ENCODE results near the gene FECH.
A peak's percentile ranks its signal among the peaks of the same experiment; 100 is the strongest.
"Not testable (repeated sequence)": the region's sequence is repeated elsewhere in the genome, so short reads cannot be mapped to it uniquely, and the experiment has no call there.

FECH gene

GRCh38 chr18:57586251-57587049, at the start of gene FECH:
FECH (minus strand) TSS chr18:57586702; CDS start chr18:57586620, 82 bp downstream.
- peak; percentile 20 for DNase-seq (ENCODE audit: low read depth)

GRCh38 chr18:57635003-57635822, 48.7 kb upstream of the FECH start:
- no peak for DNase-seq (ENCODE audit: low read depth)

- DNase-seq (ENCODE audit: low read depth): no peak
Observed at GRCh38 chr18:57631697-57632096, 45.2 kb upstream of the FECH start.

- DNase-seq (ENCODE audit: low read depth): no peak
Observed at GRCh38 chr18:57630754-57631595, 44.5 kb upstream of the FECH start.

GRCh38 chr18:57630002-57630753, 43.7 kb upstream of the FECH start:
- DNase-seq (ENCODE audit: low read depth): peak; percentile 65

GRCh38 chr18:57629422-57629821, 42.9 kb upstream of the FECH start:
- no peak for DNase-seq (ENCODE audit: low read depth)

- DNase-seq (ENCODE audit: low read depth): no peak
Observed at GRCh38 chr18:57627488-57627887, 41.0 kb upstream of the FECH start.

GRCh38 chr18:57624988-57625387, 38.5 kb upstream of the FECH start:
- no peak for DNase-seq (ENCODE audit: low read depth)

GRCh38 chr18:57621246-57621604, 34.7 kb upstream of the FECH start:
- DNase-seq (ENCODE audit: low read depth): no peak

- DNase-seq (ENCODE audit: low read depth): no peak
Observed at GRCh38 chr18:57619876-57620275, 33.4 kb upstream of the FECH start.

GRCh38 chr18:57618910-57619309, 32.4 kb upstream of the FECH start:
- no peak for DNase-seq (ENCODE audit: low read depth)

GRCh38 chr18:57603871-57604270, 17.4 kb upstream of the FECH start:
- DNase-seq (ENCODE audit: low read depth): no peak

- no peak for DNase-seq (ENCODE audit: low read depth)
Observed at GRCh38 chr18:57595347-57595746, 8.8 kb upstream of the FECH start.

GRCh38 chr18:57592716-57593115, 6.2 kb upstream of the FECH start:
- DNase-seq (ENCODE audit: low read depth): not testable (repeated sequence)

GRCh38 chr18:57589161-57589560, 2.7 kb upstream of the FECH start:
- no peak for DNase-seq (ENCODE audit: low read depth)

GRCh38 chr18:57587098-57587661, 678 bp upstream of the FECH start:
- no peak for DNase-seq (ENCODE audit: low read depth)

GRCh38 chr18:57585855-57586250, 649 bp downstream of the FECH start:
- DNase-seq (ENCODE audit: low read depth): no peak

GRCh38 chr18:57585421-57585820, 1.1 kb downstream of the FECH start:
- DNase-seq (ENCODE audit: low read depth): no peak

- no peak for DNase-seq (ENCODE audit: low read depth)
Observed at GRCh38 chr18:57584444-57584843, 2.1 kb downstream of the FECH start.

GRCh38 chr18:57583297-57583835, 3.1 kb downstream of the FECH start:
- no peak for DNase-seq (ENCODE audit: low read depth)

- DNase-seq (ENCODE audit: low read depth): no peak
Observed at GRCh38 chr18:57581301-57581934, 5.1 kb downstream of the FECH start.
